CD4-positive, alpha-beta memory T cell (primary cell): ENCODE measurements around the gene CACNA2D4. TPM values are rescaled to one million over a fixed set of nuclear protein-coding genes. Genes with fewer than 3 reads are reported as not detected.

ENCODE experiments used
- CTCF ChIA-PET: fragments of 350-600 bp; sonication (Branson Sonifier 250); formaldehyde crosslinking; loops from one replicate; lab custom pipeline; 2021; ENCODE audit warnings: inconsistent platforms; ENCODE audit not compliant: partially characterized antibody; lab: Charles Lee
- POLR2A ChIA-PET: fragments of 350-600 bp; sonication (Branson Sonifier 250); formaldehyde crosslinking; loops from one replicate; lab custom pipeline; 2021; ENCODE audit not compliant: partially characterized antibody; lab: Charles Lee
- DNase-seq, 5 donors: peaks; one replicate each; pipeline versions ENCODE4 v3.0.0 to v3.0.0-alpha.2; 2020 to 2022; ENCODE audit warnings: mixed read lengths in 1 of 5
- H3K27ac ChIP-seq: one replicate; pipeline ENCODE4 v1.7.0; 2013; ENCODE audit warnings: low read depth, low read length
- H3K27me3 ChIP-seq: 2 replicates; pipeline ENCODE4 v1.7.0; 2013; ENCODE audit warnings: mild to moderate bottlenecking, low read length, moderate library complexity; ENCODE audit not compliant: insufficient read depth
- H3K36me3 ChIP-seq: 2 replicates; pipeline ENCODE4 v1.7.0; 2013; ENCODE audit warnings: mild to moderate bottlenecking, low read length, moderate library complexity; ENCODE audit not compliant: insufficient read depth
- H3K4me1 ChIP-seq: 2 replicates; pipeline ENCODE4 v1.7.0; 2013; ENCODE audit warnings: mild to moderate bottlenecking, low read length, moderate library complexity; ENCODE audit not compliant: insufficient read depth
- H3K4me3 ChIP-seq, 2 donors: one replicate each; pipeline ENCODE4 v1.7.0; 2013; ENCODE audit warnings: low read length in 2 of 2, mild to moderate bottlenecking in 1 of 2
- H3K9me3 ChIP-seq, 2 donors: one replicate each; pipeline ENCODE4 v1.7.0; 2013; ENCODE audit warnings: low read length in 2 of 2, control low read depth in 1 of 2; ENCODE audit not compliant: control insufficient read depth in 1 of 2
- H3K27ac Mint-ChIP-seq, 7 donors: one replicate each; pipeline ENCODE4 v1.8.0; 2020 to 2021; ENCODE audit warnings: mixed read lengths in 7 of 7, mild to moderate bottlenecking in 6 of 7, inconsistent platforms in 3 of 7, moderate library complexity in 3 of 7
- H3K27me3 Mint-ChIP-seq, 2 donors: one replicate each; pipeline ENCODE4 v1.8.0; 2020 to 2021; ENCODE audit warnings: mixed read lengths in 2 of 2
- H3K36me3 Mint-ChIP-seq, 2 donors: one replicate each; pipeline ENCODE4 v1.8.0; 2020 to 2021; ENCODE audit warnings: mixed read lengths in 2 of 2, inconsistent platforms in 1 of 2, mild to moderate bottlenecking in 1 of 2
- H3K4me1 Mint-ChIP-seq, 4 donors: one replicate each; pipeline ENCODE4 v1.8.0; 2020 to 2021; ENCODE audit warnings: mixed read lengths in 4 of 4, mild to moderate bottlenecking in 1 of 4
- H3K4me3 Mint-ChIP-seq, 8 donors: one replicate each; pipeline ENCODE4 v1.8.0; 2020 to 2021; ENCODE audit warnings: mixed read lengths in 8 of 8, mild to moderate bottlenecking in 7 of 8, moderate library complexity in 6 of 8, inconsistent platforms in 3 of 8
- H3K9me3 Mint-ChIP-seq, 8 donors: one replicate each; pipeline ENCODE4 v1.8.0; 2020 to 2021; ENCODE audit warnings: mixed read lengths in 8 of 8, mild to moderate bottlenecking in 5 of 8, inconsistent platforms in 3 of 8, moderate library complexity in 1 of 8
- intact Hi-C: fragments of 100-400 bp; cut with micrococcal nuclease; formaldehyde crosslinking; loops from one replicate; pipeline ENCODE4 v1.15.1; 2023
- polyA plus RNA-seq, 2 donors: library from polyadenylated mRNA; unstranded; fragments of 300-500 nt; fragmentation: Illumina TruSeq; gene quantifications; one replicate each; pipeline ENCODE4 v1.2.3, GENCODE V29; 2021
- total RNA-seq, 2 experiments: library from RNA; stranded (reverse); gene quantifications; one replicate each; pipeline ENCODE4 v1.2.3, GENCODE V29; 2021

Gene CACNA2D4
- total and polyA plus RNA-seq, 4 experiments from 2014 or later = 12.4 to 19.2 (median 14.6) TPM

DNA sequence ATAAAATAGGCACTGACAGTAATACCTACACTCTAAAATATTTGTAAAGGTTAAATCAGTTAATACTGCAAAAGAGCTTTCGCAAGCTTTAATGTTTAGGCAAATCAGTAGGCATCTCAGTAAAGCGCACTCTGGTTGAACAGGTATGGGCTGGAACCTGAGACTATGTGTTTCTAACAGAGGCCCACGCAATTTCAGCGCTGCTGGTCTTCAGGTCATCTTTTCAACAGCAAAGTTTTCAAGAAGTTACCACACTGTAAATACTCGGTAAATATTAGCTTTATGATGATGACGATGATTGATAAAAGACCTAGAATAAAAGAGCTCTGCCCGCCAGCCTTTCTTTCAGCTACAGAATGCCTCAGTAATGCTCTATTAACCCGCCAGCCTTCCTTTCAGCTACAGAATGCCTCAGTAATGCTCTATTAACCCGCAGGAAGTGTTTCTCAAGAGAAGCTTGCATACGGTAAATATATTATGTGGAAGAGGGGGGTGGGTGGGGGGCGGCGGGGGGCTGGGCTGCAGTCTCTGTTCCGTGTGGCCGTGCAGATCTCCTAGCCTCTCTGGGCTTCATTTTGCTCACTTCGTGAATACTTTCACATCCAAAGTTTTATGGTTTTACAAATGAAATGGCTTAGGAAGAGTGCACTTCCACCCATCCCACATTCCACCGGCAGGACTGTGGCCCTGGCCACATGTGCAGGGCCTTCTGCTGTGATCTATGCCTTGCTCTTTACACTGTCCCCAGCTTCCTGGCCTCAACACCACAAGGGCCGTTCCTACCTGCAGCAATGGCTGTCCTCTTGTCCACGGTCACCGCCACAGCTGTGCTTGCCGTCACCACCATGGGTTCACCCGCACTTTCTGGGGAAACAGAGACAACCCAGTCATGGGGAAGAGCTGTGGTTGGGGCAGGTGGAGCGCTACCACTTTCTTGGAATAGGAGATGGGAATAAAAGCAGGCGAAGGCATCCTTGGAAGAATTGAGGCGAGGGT is 78.2 kb downstream of the CACNA2D4 start:
- Histone ChIP-seq H3K9me3 (no peaks in the 10 kb centered on the region), H3K4me3 (no peak overlapping the region), H3K27ac (no peak overlapping the region), H3K4me1 (no peaks in the 10 kb centered on the region), H3K36me3 (no peaks in the 10 kb centered on the region), H3K27me3 (no peaks in the 10 kb centered on the region)
- ChIA-PET POLR2A (no interaction called here), CTCF (no interaction called here)
- no peaks in the 10 kb centered on the region for H3K4me1 Mint-ChIP-seq
- H3K36me3 Mint-ChIP-seq = no peaks in the 10 kb centered on the region
- H3K9me3 Mint-ChIP-seq = no peaks in the 10 kb centered on the region
- H3K27me3 Mint-ChIP-seq = peaks cover 0 to 6% of the 10 kb centered on the region in 2 donors
- DNase-seq = no peak
- no peak overlapping the region for H3K4me3 Mint-ChIP-seq
- no peak overlapping the region for H3K27ac Mint-ChIP-seq
- intact Hi-C loops = no loop called here

DNA sequence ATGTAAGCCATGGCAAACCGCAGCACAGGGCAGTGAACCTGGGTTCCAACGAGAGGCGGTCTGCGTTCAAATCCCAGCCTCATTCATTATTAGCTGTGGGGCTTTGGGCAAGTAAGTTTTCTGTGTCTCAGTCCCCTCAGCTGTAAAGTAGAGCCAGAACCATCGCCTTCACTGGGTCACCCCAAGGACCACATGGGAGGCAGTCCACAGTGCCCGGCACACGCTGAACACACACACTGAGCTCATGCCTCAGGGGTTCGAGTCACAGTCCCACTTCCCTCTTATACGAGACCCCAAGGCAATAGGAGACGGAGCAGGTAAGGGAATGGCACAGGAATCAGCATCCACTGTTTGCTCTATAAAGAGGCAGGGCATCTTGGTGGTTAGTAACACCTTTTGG is 79.0 kb downstream of the CACNA2D4 start:
- intact Hi-C loops = no loop called here
- no peak overlapping the region for H3K4me3 ChIP-seq
- H3K9me3 ChIP-seq = no peaks in the 10 kb centered on the region
- H3K9me3 Mint-ChIP-seq = no peaks in the 10 kb centered on the region
- no peak overlapping the region for H3K27ac Mint-ChIP-seq
- no peaks in the 10 kb centered on the region for H3K36me3 Mint-ChIP-seq
- H3K36me3 ChIP-seq = no peaks in the 10 kb centered on the region
- no peak overlapping the region for H3K4me3 Mint-ChIP-seq
- CTCF ChIA-PET = no interaction called here
- no peaks in the 10 kb centered on the region for H3K27me3 ChIP-seq
- H3K4me1 ChIP-seq = no peaks in the 10 kb centered on the region
- no peak for DNase-seq
- H3K27ac ChIP-seq = no peak overlapping the region
- peaks cover 0 to 6% of the 10 kb centered on the region in 2 donors for H3K27me3 Mint-ChIP-seq
- no peaks in the 10 kb centered on the region for H3K4me1 Mint-ChIP-seq
- POLR2A ChIA-PET = no interaction called here

DNA sequence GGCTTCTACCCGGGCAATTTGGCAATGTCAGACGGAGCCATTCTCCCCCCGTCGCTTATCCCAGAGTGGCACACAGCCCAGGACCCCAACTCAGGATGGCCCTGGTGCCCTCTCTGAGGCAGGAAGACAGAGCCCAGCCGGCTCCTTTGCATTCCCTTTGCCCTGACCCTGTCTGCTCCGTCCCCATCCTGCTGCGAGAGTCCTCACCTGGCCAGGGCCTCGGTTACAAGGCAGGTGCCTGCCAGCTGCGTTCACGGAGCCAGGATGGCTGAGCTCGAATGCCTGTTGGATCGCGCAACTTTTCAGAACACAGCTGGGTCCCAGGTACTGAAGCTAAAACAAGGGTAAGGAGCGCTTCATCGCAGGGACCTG is 79.5 kb downstream of the CACNA2D4 start:
- Mint-ChIP-seq H3K36me3 (no peaks in the 10 kb centered on the region), H3K9me3 (no peaks in the 10 kb centered on the region), H3K27ac (no peak overlapping the region), H3K27me3 (peaks cover 2 to 7% of the 10 kb centered on the region in 2 donors), H3K4me1 (no peaks in the 10 kb centered on the region), H3K4me3 (no peak overlapping the region)
- POLR2A ChIA-PET = no interaction called here
- H3K4me1 ChIP-seq = no peaks in the 10 kb centered on the region
- intact Hi-C loops = no loop called here
- H3K9me3 ChIP-seq = no peaks in the 10 kb centered on the region
- no peak for DNase-seq
- H3K27ac ChIP-seq = no peak overlapping the region
- H3K4me3 ChIP-seq = no peak overlapping the region
- CTCF ChIA-PET = no interaction called here
- no peaks in the 10 kb centered on the region for H3K27me3 ChIP-seq
- H3K36me3 ChIP-seq = no peaks in the 10 kb centered on the region

DNA sequence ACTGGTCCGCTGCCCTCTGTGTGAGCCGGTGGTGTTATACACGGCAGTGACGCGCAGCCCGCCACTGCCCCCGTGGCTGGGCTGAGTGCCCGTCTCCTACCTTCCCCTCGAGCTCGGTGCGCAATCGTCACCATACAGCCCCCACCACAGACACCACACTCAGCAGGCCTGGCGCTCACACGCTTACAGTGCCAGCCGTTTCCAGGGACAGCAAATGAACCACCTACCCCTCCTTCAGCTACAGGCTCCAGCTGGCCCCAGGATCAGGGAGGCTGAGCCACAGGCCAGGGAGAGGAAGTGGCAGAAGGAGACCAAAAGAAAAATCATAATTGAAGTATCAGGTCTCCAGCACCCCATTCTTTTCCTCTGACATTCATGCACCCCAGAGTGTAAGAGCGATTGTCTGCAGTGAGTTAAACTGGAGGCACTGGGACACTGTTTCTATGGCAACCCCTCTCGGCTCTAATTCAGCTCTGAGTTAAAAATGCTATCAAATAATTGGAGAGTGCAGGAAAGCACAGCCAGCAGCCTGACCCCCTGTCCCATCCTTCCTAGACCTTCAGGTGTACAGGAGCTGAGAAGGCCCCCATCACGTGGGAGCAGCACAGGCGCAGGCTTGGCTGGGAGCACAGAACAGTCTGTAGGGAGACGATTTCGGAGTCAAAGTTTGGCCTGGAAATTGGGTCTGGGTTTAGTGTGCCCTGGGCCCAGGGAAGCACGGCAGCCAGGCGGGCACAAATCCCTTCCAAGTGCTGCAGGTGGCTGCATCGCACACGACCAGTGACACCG is 80.1 kb downstream of the CACNA2D4 start:
- no peak overlapping the region for H3K4me3 ChIP-seq
- Mint-ChIP-seq H3K36me3 (no peaks in the 10 kb centered on the region), H3K4me1 (no peaks in the 10 kb centered on the region), H3K27me3 (peaks cover 2 to 10% of the 10 kb centered on the region in 2 donors), H3K4me3 (no peak overlapping the region), H3K9me3 (no peaks in the 10 kb centered on the region), H3K27ac (no peak overlapping the region)
- no peak for DNase-seq
- no peaks in the 10 kb centered on the region for H3K4me1 ChIP-seq
- intact Hi-C loops = no loop called here
- no peaks in the 10 kb centered on the region for H3K9me3 ChIP-seq
- ChIA-PET CTCF (no interaction called here), POLR2A (no interaction called here)
- H3K27me3 ChIP-seq = no peaks in the 10 kb centered on the region
- H3K36me3 ChIP-seq = no peaks in the 10 kb centered on the region
- H3K27ac ChIP-seq = no peak overlapping the region

DNA sequence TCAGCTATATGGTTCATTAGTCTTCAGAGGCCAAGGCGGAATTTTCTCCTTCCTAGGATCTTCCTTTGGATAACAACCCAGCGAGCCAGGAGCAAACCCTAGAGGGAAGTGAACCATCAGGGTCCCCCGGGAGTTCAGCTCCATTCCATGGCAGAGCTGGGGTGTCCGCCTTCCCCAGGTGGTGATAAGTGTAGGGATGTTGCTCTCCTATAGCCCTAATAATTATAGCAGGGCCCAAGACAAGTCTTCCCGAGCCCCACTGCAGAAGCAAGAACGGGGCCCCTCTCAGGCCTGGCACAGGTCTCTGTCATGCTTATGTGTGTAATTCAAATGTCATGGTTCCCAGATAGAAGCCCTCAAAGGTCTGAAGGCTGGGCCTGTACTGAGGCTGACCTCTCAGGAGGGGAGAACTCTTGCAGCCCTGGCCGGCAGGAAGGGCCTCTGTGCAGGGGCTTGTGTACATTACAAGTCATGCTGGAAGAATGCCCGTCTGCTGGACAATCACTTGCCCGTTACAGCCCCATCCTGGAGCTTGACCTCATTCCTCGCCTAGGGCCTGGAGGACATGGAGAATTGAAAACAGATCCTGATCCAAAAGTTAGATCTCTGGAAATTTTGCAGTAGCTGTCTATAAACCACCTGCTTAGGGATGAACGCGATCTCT is 80.8 kb downstream of the CACNA2D4 start:
- Histone ChIP-seq H3K36me3 (no peaks in the 10 kb centered on the region), H3K4me3 (no peak overlapping the region), H3K27me3 (no peaks in the 10 kb centered on the region), H3K9me3 (no peaks in the 10 kb centered on the region), H3K27ac (no peak overlapping the region), H3K4me1 (no peaks in the 10 kb centered on the region)
- H3K4me1 Mint-ChIP-seq = no peaks in the 10 kb centered on the region
- CTCF ChIA-PET = no interaction called here
- H3K36me3 Mint-ChIP-seq = no peaks in the 10 kb centered on the region
- POLR2A ChIA-PET = no interaction called here
- no peak overlapping the region for H3K4me3 Mint-ChIP-seq
- H3K27me3 Mint-ChIP-seq = peaks cover 7 to 16% of the 10 kb centered on the region in 2 donors
- intact Hi-C loops = no loop called here
- no peaks in the 10 kb centered on the region for H3K9me3 Mint-ChIP-seq
- no peak for DNase-seq
- H3K27ac Mint-ChIP-seq = no peak overlapping the region

DNA sequence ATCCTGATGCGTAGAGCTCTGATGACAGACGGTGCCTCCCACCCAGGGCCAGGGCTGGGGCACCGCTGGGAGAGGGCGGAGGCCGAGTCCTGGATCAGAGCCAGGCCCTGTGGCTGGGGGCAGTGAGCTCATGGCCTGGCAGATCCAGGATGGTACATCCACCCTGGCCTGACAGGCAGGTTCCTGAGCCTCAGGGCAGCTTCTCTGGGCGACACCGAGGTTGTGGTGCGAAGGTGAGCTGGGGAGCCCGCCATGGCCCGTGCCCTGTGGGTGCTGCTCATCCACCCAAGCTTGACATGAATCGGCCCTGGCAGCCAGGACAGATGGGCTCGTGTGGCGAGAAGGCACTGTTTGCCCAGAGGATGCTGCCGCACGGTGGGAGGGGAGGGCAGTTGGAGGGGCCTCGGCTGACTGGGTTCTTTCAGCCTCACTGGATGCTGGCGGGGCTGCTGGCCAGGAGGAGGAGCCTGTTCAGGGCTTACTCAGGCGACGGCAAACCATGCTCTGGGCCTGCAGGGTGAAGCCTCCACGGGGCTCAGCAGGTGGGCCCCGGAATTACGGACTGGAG is 81.5 kb downstream of the CACNA2D4 start:
- Histone ChIP-seq H3K9me3 (no peaks in the 10 kb centered on the region), H3K27me3 (no peaks in the 10 kb centered on the region), H3K4me1 (no peaks in the 10 kb centered on the region), H3K36me3 (no peaks in the 10 kb centered on the region), H3K27ac (no peak overlapping the region), H3K4me3 (no peak overlapping the region)
- no peak for DNase-seq
- Mint-ChIP-seq H3K4me1 (no peaks in the 10 kb centered on the region), H3K27me3 (peaks cover 9 to 20% of the 10 kb centered on the region in 2 donors), H3K27ac (no peak overlapping the region), H3K4me3 (no peak overlapping the region), H3K36me3 (no peaks in the 10 kb centered on the region), H3K9me3 (peaks cover 0 to 2% (median 0%) of the 10 kb centered on the region in 8 donors)
- intact Hi-C loops = no loop called here
- CTCF ChIA-PET = no interaction called here
- POLR2A ChIA-PET = no interaction called here
